CD4-positive, alpha-beta T cell treated with Interferon gamma for 1 hour (primary cell): ENCODE data around the gene TMEM156.
"Not testable (repeated sequence)": the region's sequence is repeated elsewhere in the genome, so short reads cannot be mapped to it uniquely, and the experiment has no call there.

Experiments used
- DNase-seq: peaks from one replicate; pipeline ENCODE4 v3.0.0-alpha.2; 2020

Gene TMEM156

DNA sequence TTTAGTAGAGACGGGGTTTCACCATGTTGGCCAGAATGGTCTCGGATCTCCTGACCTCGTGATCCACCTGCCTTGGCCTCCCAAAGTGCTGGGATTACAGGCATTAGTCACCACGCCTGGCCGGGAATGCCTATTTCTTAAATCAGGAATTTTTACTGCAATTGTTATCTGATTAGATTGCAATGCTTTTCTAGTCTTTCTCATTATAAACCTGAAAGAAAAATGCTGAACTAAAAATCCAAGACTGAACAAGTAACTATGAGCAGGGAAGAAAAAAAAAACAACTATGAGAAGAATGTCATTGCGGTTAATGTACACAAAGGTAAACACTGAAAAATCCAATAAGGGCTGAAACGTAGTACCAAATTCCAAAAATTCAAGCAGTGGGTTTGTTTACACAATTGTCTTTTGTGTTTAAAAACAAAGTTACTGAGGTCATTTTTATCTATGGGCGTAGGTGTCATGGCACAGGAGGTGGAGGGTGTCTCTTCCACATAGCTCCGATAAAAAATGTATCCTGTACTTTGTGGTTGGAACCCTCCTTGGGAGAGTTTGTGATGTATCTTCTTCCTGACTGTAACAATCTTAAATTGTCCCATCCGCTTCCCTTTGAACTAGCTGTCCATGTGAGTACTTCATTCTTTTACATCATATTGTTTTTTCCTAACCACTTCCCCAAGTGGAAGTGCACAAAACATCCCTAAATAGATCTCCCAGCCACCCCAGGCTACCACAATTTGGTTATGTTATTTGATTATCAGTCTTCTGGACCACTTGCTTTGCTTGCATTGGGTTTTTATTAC is 11.1 kb upstream of the TMEM156 start:
- DNase-seq: no peak

DNA sequence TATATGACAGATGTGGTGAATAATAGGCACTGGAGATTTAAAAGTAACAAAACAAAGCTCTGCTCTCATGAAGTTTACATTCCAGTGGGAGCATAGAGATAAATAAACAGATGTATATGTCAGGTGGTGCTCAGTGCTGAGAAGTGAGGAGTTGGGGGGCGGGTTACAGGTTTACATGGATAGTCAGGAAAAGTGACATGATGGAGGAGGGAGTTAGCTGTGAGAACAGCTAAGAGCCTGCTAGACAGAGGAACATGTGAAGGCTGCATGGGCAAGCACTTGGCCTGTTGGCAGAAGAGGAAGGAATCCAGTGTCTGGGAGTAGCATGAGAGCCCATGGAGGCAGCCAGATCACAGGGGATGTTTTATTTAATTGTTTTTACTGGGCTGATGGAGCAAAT is 10.2 kb upstream of the TMEM156 start:
- DNase-seq: no peak

DNA sequence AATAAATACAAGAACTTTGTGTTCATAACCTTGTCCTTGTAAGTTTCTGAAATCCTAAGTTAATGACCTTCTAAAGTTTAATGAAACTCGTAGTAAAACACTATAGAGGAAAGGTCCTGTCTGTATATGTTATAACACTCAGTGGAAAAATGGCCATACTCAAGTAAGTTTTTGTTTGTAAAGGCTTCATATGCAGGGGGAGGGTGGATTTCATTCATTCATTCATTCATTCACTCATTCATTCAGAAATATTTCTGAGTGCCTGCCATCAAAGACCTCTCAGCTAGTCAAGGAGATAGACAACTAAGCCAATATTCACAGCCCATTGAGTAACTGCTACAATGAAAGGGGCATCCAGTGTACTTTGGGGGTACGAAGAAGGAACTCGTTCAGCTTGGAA is 6.9 kb upstream of the TMEM156 start:
- no peak for DNase-seq

DNA sequence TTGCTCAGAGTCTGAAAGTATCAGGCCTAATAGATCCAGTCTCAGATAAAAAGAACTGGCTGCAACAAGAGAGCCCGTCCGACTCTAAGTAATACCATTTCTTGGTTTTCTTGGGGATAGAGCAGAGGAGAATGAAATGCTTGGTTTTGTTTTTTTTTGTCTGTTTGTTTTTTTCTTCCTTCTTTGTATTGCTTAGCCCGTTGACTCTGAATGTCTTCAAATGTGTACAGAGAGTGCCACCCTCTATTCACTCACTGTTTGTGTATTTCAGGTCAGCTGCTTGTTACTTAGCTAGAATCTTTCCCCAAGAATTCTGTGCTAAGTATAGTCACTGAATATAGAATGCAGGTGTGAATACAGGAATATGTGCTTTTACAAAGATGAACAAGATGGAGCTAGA is 5.7 kb upstream of the TMEM156 start:
- DNase-seq: no peak

DNA sequence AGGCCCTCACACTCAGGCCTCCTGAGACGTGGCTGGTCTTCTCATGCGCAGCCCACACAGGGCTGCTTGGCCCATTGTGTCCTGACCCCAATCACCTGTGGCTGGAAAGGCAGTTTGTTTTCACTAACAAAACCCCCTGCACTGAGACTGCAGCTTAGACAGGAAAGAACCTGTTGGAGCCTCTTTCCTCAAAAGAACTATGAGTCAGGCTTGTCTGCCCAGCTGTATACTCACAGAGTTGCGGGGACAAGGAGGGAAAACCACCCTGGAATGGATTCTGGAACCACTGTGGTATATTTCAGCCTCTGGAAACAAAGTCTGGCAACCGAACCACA is 5.2 kb upstream of the TMEM156 start:
- no peak for DNase-seq

DNA sequence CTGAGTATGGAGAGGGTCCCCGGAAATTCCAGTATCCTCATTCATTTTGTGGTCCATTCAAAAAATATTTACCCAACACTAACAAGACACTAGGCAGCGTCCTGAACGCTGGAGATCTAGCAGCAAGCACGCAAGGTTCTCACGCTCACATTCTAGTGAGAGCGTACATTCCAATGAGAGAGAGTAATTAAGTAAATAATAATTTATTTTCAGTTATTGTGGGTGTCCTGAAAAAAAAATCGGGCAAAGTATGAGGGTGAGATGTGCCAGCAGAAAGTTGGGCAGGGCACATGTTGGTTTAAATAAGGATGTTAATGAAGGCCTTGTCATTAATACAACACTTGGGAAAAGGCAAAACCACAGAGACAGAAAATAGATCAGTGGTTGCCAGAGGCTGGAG is 4.0 kb upstream of the TMEM156 start:
- DNase-seq: no peak

DNA sequence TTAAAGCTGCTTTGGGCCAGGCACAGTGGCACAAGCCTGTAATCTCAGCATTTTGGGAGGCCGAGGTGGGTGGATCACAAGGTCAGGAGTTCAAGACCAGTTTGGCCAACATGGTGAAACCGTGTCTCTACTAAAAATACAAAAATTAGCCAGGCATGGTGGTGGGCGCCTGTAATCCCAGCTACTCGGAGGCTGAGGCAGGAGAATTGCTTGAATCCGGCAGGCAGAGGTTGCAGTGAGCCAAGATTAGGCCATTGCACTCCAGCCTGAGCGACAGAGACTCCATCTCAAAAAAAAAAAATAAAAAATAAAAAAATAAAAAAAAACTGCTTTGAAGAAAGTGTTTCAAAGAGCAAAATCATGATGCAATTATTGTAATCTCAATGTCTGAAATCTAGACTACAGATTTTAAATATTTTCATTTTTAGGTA is 604 bp downstream of the TMEM156 start:
- not testable (repeated sequence) for DNase-seq

DNA sequence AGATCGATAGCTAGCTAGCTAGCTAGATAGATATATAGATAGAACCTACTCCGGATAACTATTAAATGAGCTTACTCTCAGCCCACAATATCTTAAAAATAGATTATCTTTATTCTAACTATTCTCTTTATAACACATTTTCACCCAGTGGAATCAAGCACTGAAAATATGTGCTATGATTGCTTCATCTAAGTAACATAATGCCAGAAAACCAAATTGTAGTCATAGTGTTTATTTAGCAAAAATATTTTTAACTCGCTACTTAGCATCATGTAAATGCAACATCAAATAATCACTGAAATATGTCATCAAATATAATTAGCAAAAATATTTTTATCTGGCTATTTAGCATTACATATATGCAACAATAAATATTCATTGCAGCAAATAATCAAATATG is 1.5 kb downstream of the TMEM156 start:
- no peak for DNase-seq

DNA sequence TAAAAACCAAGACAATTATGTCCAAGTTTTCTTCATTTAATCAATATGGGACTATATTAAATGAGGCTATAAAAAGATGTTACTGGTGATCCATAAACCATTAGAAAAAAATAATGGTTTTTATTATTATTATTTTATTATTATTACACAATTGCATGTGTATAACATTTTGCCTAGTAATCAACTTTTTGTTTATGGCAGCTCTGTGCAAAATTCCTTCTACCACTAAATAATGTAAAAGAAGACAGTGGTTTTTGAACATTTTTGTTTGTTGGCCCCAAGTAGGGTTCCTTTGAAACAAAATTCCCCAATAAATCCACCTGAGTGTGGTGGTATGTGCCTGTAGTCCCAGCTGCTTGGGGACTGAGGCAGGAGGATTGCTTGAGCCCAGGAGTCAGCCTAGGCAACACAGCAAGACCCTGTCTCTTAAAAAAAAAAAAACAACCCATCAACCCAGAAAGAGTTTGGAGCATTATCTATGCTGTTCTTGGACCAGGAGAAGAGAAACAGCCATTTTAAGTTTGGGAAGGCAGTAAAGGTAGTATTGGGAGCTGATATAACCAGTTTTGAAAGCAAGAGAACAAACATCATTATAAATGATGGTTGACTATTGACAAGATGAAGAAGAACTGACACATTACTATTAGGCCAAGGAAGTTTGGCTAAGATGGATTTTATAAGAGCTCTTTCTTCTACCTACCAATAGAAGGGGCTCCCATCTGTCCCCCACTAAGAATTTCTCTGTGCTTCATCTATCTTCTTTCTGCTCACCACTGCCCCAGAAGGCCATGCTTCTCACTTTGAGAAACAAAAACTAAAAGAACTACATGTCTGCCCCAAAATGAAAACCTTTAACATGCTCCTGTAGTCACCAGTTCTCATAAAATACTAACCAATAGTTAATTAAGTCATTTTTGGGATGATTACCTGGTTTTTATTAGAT is 2.2 kb downstream of the TMEM156 start:
- no peak for DNase-seq

DNA sequence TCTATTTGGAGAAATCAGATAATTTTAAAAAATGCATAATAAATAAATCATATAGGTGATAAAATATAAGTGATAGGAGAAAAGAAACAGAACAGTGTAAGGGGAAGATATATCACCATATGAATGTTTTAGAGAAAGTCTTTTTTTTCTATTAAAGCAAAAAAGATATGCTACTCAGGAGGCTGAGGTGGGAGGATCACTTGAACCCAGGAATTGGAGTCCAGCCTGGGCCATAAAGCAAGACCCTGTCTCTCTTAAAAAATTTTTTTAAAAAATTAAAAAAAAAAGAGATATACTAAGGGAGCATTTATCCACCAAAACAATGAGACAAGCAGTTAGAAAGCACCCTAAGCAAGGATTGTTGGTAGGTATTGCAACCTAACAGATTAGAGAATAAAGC is 6.1 kb downstream of the TMEM156 start:
- DNase-seq: no peak

DNA sequence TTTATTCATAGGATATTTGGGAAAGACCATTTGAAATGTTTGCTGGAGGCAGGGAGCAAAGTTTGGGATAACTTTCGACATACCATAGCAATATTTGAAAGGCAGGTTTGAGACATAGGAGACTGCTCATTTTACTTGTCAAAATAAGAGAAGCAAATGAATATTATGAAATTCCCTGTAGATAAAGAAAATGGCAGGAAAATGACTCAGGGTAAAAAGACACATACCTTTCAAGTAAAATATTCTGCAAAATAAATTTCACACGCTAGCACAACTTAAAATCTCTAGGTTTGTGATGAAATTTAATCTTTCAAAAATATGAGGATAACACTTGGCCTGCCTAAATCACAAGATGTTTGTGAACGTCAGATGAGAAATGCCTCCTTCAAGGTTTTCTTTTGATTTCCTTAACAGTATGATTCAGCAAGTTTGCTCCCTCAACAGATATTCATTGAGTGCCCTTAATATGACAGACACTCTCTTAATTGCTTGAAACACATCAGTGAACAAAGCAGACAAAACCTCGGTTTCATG is 6.6 kb downstream of the TMEM156 start:
- DNase-seq: no peak

DNA sequence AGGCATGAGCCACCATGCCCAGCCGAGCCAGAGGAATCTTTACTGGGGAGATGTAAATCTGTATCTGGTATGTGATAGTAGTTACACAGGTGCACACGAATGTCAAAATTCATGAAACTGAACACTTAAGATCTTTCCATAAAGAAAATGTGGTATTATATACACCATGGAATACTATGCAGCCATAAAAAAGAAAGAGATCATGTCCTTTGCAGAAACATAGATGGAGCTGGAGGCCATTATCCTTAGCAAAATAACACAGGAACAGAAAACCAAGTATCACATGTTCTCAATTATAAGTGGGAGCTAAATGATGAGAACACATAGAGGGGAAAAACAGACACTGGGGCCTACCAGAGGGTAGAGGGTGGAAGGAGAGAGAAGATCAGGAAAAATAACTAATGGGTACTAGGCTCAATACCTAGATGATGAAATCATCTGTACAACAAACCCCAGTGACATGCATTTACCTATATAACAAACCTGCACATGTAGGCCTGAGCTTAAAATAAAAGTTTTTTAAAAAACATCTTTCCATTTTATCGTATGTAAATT is 7.8 kb downstream of the TMEM156 start:
- DNase-seq: no peak

DNA sequence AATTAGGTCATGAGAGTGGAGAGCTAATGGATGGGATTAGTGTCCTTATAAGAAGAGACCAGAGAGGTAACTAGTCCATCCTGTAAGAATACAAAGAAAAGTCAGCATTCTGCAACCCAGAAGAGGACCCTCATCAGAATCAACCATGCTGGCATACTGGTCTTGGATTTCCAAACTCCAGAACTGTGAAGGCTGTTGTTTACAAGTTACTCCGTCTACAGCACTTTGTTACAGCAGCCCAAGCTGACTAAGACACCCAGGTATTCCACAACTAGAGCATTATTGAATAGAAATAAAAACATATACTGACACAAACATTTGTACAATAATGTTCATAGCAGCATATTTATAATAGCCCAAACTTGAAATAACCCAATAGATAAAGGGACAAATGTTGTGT is 9.2 kb downstream of the TMEM156 start:
- no peak for DNase-seq

DNA sequence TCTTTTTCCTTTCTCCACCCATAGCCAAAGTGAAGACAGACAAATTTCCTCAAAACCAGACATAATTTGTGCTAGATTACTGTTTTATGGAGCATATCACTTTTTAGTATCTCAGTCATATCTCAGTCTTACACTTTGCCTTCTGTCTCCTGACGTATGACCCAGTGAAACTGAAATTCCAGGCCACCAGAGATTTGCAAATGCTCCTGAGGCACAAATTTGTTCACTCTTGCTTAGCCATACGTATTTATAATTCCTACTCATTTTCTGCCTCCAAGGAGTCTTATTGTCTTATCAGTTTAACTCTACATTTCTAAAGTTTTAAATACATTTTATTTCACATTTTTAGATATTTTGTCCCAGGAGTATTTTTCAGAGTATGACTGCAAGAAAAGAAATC is 10.0 kb downstream of the TMEM156 start:
- DNase-seq: no peak

DNA sequence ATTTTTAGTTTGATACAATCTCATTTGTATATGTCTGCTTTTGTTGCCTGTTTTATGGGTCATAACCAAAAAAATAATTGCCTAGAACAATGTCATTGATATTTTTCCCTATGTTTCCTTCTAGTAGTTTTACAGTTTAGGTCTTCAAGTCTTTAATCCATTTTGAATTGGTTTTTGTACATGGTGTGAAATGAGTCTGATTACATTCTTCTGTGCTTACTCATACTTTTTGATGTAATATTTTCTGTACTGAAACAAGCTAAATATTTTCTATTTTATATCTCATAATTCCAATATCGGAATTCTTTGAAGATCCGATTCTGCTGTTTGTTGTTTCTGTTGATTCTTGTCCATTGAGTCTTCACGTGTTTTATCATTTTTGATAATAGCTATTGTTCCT is 10.6 kb downstream of the TMEM156 start:
- no peak for DNase-seq

DNA sequence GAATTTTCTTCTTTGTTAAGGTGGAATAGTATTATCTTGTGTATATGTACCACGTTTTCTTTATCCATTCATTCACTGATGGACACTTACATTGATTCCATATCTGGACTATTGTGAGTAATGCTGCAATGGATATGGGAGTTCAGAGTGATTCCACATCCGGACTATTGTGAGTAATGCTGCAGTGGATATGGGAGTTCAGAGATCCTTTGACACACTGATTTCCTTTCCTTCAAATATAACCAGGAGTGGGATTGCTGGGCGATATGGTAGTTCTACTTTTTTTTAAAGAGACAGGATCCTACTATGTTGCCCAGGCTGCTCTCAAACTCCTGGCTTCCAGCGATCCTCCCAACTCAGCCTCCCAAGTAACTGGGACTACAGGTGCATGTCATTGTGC is 12.1 kb downstream of the TMEM156 start:
- DNase-seq: no peak

DNA sequence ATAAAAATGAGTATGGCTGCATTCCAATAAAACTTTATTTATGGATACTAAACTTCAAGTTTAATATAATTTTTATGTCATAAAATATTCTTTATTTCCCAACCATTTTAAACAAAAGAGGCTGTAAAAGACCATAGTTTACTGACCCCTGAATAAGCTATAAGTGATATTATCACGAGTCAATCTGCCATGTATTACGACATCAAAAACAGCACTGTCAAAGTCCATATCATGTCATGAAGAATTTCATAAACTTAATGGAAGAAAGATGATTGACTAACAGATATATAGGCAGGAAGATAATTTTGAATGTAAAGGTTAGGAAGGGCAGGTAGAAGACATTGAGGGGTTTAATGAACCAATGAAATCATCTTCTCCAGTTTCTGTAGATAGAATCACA is 18.2 kb downstream of the TMEM156 start:
- DNase-seq: no peak

DNA sequence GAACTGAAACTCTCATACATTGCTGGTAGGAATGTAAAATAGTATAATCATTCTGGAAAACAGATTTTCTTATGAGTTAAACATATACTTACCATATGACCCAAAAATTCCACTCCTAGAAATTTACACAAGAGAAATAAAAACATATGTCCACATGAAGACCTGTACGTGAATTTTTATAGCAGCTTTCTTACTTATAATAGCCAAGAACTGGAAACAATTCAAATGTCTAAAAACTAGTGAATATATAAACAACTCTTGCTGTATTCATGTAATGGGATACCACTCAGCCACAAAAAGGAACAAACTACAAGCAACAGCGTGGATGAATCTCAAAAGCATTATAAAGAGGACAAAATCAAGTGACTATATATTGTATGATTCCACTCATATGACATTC is 27.5 kb downstream of the TMEM156 start:
- no peak for DNase-seq

DNA sequence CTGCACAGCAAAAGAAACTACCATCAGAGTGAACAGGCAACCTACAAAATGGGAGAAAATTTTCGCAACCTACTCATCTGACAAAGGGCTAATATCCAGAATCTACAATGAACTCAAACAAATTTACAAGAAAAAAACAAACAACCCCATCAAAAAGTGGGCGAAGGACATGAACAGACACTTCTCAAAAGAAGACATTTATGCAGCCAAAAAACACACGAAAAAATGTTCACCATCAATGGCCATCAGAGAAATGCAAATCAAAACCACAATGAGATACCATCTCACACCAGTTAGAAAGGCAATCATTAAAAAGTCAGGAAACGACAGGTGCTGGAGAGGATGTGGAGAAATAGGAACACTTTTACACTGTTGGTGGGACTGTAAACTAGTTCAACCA is 30.2 kb downstream of the TMEM156 start:
- not testable (repeated sequence) for DNase-seq

DNA sequence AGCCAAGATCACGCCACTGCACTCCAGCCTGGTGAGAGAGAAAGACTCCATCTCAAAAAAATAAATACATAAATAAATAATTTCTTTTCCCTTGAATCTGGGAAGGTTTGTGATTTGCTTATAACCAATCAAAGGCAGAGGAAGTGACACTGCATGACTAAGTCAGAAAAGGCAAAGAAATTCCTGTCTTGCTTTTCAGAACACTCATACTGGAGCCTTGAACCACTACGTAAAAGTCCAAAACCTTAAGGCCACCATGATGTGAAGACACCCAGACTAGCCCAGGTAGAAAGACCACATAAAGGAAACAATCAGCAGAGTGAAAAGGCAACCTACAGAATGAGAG is 36.6 kb downstream of the TMEM156 start:
- no peak for DNase-seq

DNA sequence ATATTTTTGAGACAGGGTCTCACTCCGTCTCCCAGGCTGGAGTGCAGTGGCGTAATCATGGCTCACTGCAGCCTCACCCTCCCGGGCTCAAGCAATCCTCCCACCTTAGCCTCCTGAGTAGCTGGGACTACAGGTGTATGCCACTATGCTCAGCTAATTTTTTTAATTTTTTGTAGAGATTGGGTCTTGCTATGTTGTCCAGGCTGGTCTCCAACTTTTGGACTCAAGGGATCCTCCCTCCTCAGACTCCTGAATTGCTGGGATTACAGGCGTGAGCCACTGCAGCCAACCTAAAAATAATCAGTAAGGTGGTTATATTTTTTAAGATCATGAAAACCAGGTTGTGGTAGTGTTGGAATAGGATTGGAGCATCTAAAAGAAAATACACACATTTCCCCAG is 38.1 kb downstream of the TMEM156 start:
- DNase-seq: no peak

DNA sequence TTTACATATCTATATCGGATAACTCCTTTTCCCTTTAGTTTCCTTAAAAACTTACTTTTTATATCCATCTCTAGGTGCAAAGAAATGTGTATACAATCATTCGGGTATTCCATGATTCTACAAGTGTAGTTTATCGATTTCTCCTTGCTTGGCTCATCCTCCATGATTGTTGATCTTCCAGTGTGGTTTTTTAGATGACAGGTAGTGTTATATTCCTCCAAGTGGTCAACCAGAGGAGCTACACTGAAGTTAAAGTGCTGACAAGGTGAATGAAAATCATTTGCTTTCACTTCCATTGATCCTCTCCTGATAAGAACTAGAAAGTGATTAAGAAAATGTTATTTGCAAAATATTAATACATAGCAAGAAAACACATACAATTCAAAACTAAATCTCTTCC is 38.5 kb downstream of the TMEM156 start:
- DNase-seq: no peak

DNA sequence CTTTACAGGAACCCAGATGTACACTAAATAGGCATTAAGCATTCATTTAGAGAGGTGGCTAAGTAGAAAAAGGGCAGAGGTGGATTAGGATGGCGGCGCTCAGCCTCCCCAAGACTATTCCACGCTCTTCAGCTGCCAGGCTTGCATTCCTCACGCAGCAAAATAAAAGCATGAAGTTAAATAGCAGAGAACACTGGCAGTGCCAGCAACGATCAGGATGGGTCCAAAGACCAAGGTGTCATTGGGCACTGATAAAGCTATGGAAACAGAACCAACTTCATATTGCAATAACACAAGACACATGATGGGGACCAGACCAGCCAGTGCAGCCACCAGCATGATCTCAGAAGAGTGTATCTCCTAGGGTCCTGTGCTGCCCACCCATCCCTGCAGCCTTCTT is 42.0 kb downstream of the TMEM156 start:
- DNase-seq: no peak

DNA sequence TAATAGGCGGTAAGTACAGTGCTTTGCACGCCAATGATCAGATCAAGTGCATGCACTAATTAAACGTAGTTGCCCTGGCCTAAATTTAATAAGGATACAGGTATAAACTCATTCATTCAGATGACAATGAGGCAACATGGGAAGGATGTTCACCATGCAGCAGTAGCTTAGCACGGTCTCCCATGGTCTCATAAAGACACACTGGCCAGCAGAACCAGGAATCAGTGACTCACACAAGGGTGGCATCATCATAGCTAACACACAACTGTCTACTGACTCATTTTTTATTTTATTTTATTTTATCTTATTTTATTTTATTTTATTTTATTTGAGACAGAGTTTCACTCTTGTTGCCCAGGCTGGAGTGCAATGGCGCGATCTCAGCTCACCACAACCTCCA is 42.7 kb downstream of the TMEM156 start:
- DNase-seq: no peak
